Esophagus (tissue), 2 donors: ENCODE data around the gene TXNL1. TPM values are rescaled to one million over a fixed set of nuclear protein-coding genes. Genes with fewer than 3 reads are reported as not detected.
"Not testable (repeated sequence)": the region's sequence is repeated elsewhere in the genome, so short reads cannot be mapped to it uniquely, and the experiment has no call there.

ENCODE experiments used
- H3K27ac ChIP-seq, 2 donors: one replicate each; pipeline ENCODE4 v1.5.1; 2013; ENCODE audit warnings: low read depth in 2 of 2, mild to moderate bottlenecking in 2 of 2, inconsistent platforms in 1 of 2, low read length in 1 of 2, moderate library complexity in 1 of 2
- H3K27me3 ChIP-seq, 2 donors: one replicate each; pipeline ENCODE4 v1.6.1; 2013; ENCODE audit warnings: low read length in 2 of 2, control low read depth in 1 of 2, mild to moderate bottlenecking in 1 of 2; ENCODE audit not compliant: insufficient read depth in 2 of 2, control insufficient read depth in 1 of 2
- H3K36me3 ChIP-seq, 2 donors: one replicate each; pipeline ENCODE4 v1.6.1; 2013; ENCODE audit warnings: low read length in 1 of 2; ENCODE audit not compliant: control insufficient read depth in 2 of 2, insufficient read depth in 2 of 2
- H3K4me1 ChIP-seq, 2 donors: one replicate each; pipeline ENCODE4 v1.6.1; 2013; ENCODE audit warnings: low read length in 1 of 2; ENCODE audit not compliant: control insufficient read depth in 2 of 2, insufficient read depth in 2 of 2
- H3K4me3 ChIP-seq, 2 donors: one replicate each; pipeline ENCODE4 v1.5.1; 2013; ENCODE audit warnings: low read length in 2 of 2, mild to moderate bottlenecking in 2 of 2, low read depth in 1 of 2, moderate library complexity in 1 of 2
- H3K9me3 ChIP-seq, 2 donors: one replicate each; pipeline ENCODE4 v1.6.1; 2013; ENCODE audit warnings: mild to moderate bottlenecking in 2 of 2, low read depth in 1 of 2, low read length in 1 of 2, moderate library complexity in 1 of 2; ENCODE audit not compliant: control insufficient read depth in 2 of 2, insufficient read depth in 1 of 2
- WGBS, 2 donors: extraction: QIAGEN DNeasy Blood & Tissue Kit; methylation state at CpG; one replicate each; pipeline ENCODE4 v1.1.7; 2013; 5-methylcytosine and 5-hydroxymethylcytosine counted together
- polyA plus RNA-seq, 2 donors: library from polyadenylated mRNA; stranded (reverse); fragments of 200-250 nt; gene quantifications; one replicate each; pipeline ENCODE4 v1.2.3, GENCODE V29; 2013
- donor health status: healthy with polysubstance abuse.
- donor health status: Bipolar disorder and iron deficiency.

TXNL1 gene
- polyA plus RNA-seq, 2 donors = 57.2 to 59.5 TPM

GRCh38 chr18:56661360-56662062 is 23.1 kb upstream of the TXNL1 start:
- H3K4me3 ChIP-seq = no peak overlapping the region
- 39 to 41% methylated on average over 2 of the region's 2 CpGs for WGBS, 2 donors
- no peak overlapping the region for H3K27ac ChIP-seq
- H3K9me3 ChIP-seq = no peaks in the 10 kb centered on the region
- no peaks in the 10 kb centered on the region for H3K4me1 ChIP-seq
- H3K36me3 ChIP-seq = no peaks in the 10 kb centered on the region
- H3K27me3 ChIP-seq = no peaks in the 10 kb centered on the region

GRCh38 chr18:56660655-56661054 is 22.3 kb upstream of the TXNL1 start:
- H3K36me3 ChIP-seq = no peaks in the 10 kb centered on the region

GRCh38 chr18:56659111-56659510 is 20.7 kb upstream of the TXNL1 start:
- 95 to 96% methylated on average over 4 of the region's 4 CpGs for WGBS, 2 donors
- Histone ChIP-seq H3K27me3 (no peaks in the 10 kb centered on the region), H3K4me1 (no peaks in the 10 kb centered on the region), H3K27ac (no peak overlapping the region), H3K36me3 (no peaks in the 10 kb centered on the region), H3K9me3 (no peaks in the 10 kb centered on the region), H3K4me3 (no peak overlapping the region)

More at GRCh38 chr18:56660655-56661054, 22.3 kb upstream of the TXNL1 start:
- no peak overlapping the region for H3K4me3 ChIP-seq
- WGBS, 2 donors = 83 to 92% methylated on average over 1 of the region's 1 CpG
- no peaks in the 10 kb centered on the region for H3K4me1 ChIP-seq
- H3K9me3 ChIP-seq = no peaks in the 10 kb centered on the region
- no peaks in the 10 kb centered on the region for H3K27me3 ChIP-seq
- H3K27ac ChIP-seq = no peak overlapping the region

GRCh38 chr18:56658261-56658660 is 19.9 kb upstream of the TXNL1 start:
- Histone ChIP-seq H3K4me1 (no peaks in the 10 kb centered on the region), H3K4me3 (no peak overlapping the region), H3K9me3 (no peaks in the 10 kb centered on the region), H3K36me3 (no peaks in the 10 kb centered on the region), H3K27me3 (no peaks in the 10 kb centered on the region), H3K27ac (no peak overlapping the region)
- WGBS, 2 donors = 90 to 94% methylated on average over 2 of the region's 2 CpGs

- not testable (repeated sequence) for H3K4me1 ChIP-seq, H3K9me3 ChIP-seq, H3K27me3 ChIP-seq, H3K4me3 ChIP-seq, H3K27ac ChIP-seq, H3K36me3 ChIP-seq
- 96 to 97% methylated on average over 7 of the region's 7 CpGs for WGBS, 2 donors
These were observed 15.9 kb upstream of the TXNL1 start for GRCh38 chr18:56654280-56654679.

- H3K27ac ChIP-seq = no peak overlapping the region
- H3K9me3 ChIP-seq = no peaks in the 10 kb centered on the region
- no peaks in the 10 kb centered on the region for H3K4me1 ChIP-seq
- H3K4me3 ChIP-seq = no peak overlapping the region
- WGBS, 2 donors = 70 to 71% methylated on average over 4 of the region's 4 CpGs
- no peaks in the 10 kb centered on the region for H3K27me3 ChIP-seq
- H3K36me3 ChIP-seq = no peaks in the 10 kb centered on the region
These were observed 14.4 kb upstream of the TXNL1 start for GRCh38 chr18:56652802-56653201.

- peak overlapping the region; percentile 72 to 96 for H3K27ac ChIP-seq
- no peaks in the 10 kb centered on the region for H3K4me1 ChIP-seq
- H3K27me3 ChIP-seq = no peaks in the 10 kb centered on the region
- 6 to 7% methylated on average over 5 of the region's 5 CpGs for WGBS, 2 donors
- H3K9me3 ChIP-seq = no peaks in the 10 kb centered on the region
- H3K4me3 ChIP-seq = peak overlapping the region; percentile 75 to 90
- no peaks in the 10 kb centered on the region for H3K36me3 ChIP-seq
These were observed 13.3 kb upstream of the TXNL1 start for GRCh38 chr18:56651771-56652092.

- Histone ChIP-seq H3K9me3 (no peaks in the 10 kb centered on the region), H3K27ac (peak within 1 kb of the TSS; percentile 72 to 96)
- 1% methylated on average over 47 of the region's 47 CpGs for WGBS, 2 donors
These were observed 12.8 kb upstream of the TXNL1 start, which contains the start of gene WDR7 for GRCh38 chr18:56650944-56651770. Gene WDR7, plus strand, starts transcription at chr18:56651359. Its CDS starts 21,157 bp downstream, at chr18:56672516.

GRCh38 chr18:56649996-56650395 is 11.6 kb upstream of the TXNL1 start:
- no peaks in the 10 kb centered on the region for H3K27me3 ChIP-seq
- H3K4me3 ChIP-seq = no peak overlapping the region
- H3K36me3 ChIP-seq = no peaks in the 10 kb centered on the region
- H3K9me3 ChIP-seq = no peaks in the 10 kb centered on the region
- no peak overlapping the region for H3K27ac ChIP-seq
- 94 to 100% methylated on average over 1 of the region's 1 CpG for WGBS, 2 donors
- no peaks in the 10 kb centered on the region for H3K4me1 ChIP-seq

More at GRCh38 chr18:56650944-56651770, 12.8 kb upstream of the TXNL1 start, which contains the start of gene WDR7:
- Histone ChIP-seq H3K4me1 (no peaks in the 10 kb centered on the region), H3K36me3 (no peaks in the 10 kb centered on the region), H3K27me3 (no peaks in the 10 kb centered on the region), H3K4me3 (peak within 1 kb of the TSS; percentile 75 to 90)
